Measurements from ENCODE around the gene PLXNC1.

PLXNC1 gene

DNA sequence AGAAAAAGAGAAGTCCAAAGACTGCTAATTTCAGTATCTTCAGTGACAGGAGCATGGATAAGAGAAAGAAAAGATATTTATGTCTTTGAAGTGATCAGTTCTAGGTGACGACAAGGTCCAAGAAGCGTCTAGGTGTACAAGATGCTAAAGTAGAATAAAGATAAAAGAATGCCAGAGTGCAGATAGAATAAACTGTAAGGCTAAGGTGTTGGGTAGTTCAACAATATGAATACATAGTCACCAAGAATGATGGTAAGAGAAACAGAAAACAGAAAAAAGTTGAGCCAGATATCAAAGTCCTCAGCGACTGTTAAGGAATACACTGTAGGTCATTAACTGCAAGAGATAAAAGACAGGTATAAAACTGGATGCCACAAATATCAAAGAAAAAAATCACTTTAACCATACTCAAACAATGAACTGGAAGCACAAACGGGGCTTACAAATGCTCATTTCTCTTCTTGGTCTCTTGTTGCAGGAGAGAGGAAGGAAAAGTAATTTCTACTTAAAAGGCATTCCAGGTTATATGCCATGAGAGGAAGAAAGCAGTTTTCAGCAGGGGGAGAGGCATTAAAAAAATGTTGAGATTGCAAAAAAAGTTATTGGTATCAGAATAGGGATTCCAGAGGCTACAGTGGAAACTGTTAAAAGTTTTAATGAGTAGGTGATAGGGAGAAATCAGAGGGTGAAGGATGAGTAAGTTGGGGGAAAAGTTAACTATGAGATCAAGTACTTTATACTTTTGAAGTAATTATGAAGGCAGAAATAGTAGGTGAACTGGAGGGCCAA is 189.8 kb downstream of the PLXNC1 start (continued):
- TF ChIP-seq HIC1 (tag by site-specific recombination; IDR thresholded peaks at IDR 0.05): no peak
- TF ChIP-seq ZNF175 (tag by site-specific recombination; IDR thresholded peaks at IDR 0.05): no peak
- no peak for TF ChIP-seq ZNF501 (tag by site-specific recombination; IDR thresholded peaks at IDR 0.05)
- no peak for TF ChIP-seq ZNF549 (tag by site-specific recombination; IDR thresholded peaks at IDR 0.05)
- no peak for TF ChIP-seq ZNF555 (tag by site-specific recombination; conservative IDR thresholded peaks at IDR 0.05)
- no peak for TF ChIP-seq ZNF521 (tag by site-specific recombination; IDR thresholded peaks at IDR 0.05)
- TF ChIP-seq ZBTB48 (tag by site-specific recombination; IDR thresholded peaks at IDR 0.05): no peak
- no peak for TF ChIP-seq ZBTB49 (tag by site-specific recombination; IDR thresholded peaks at IDR 0.05; ENCODE audit: low read depth)
- no peak for TF ChIP-seq ZNF701 (tag by site-specific recombination; IDR thresholded peaks at IDR 0.05)
- no peak for TF ChIP-seq ZNF223 (tag by site-specific recombination; IDR thresholded peaks at IDR 0.05)
- no peak for TF ChIP-seq EGR2 (tag by site-specific recombination; IDR thresholded peaks at IDR 0.05; ENCODE audit: low read depth)

DNA sequence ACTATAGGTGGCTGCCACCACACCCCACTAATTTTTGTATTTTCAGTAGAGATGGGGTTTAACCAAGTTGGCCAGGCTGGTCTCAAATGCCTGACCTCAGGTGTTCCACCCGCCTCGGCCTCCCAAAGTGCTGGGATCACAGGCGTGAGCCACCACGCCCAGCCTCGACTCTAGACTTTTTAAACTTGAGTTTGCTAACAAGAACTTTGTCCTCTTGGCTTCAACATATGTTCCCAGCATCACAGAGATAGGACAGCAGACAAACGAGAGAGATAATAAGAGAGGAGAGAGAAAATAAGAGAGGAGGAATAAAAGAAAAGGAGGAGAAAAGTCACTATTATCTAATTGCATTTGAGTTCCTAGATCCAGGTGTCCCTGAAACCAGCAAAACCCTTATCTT is 192.2 kb downstream of the PLXNC1 start:
- Histone ChIP-seq H3K4me1 (ENCODE audit: control insufficient read depth, insufficient read depth, low read length) (no peaks in the 10 kb centered on the region), H3K36me3 (ENCODE audit: control insufficient read depth in 2 of 2, insufficient read depth in 1 of 2, low read length in 2 of 2) (peaks cover 0 to 4% of the 10 kb centered on the region in 2 experiments; a peak in 2 of 3 replicates), H3K9me3 (ENCODE audit: control insufficient read depth, insufficient read depth, low read depth, low read length) (no peaks in the 10 kb centered on the region), H3K4me3 (ENCODE audit: low read depth, low read length) (no peak overlapping the region), H3K27ac (ENCODE audit: extremely low read depth, low read depth, low read length) (no peak overlapping the region)
- ChIA-PET POLR2A (no interaction called here), CTCF (no interaction called here)
- TF ChIP-seq ZSCAN30 (tag by site-specific recombination; IDR thresholded peaks at IDR 0.05) (no peak), GFI1B (tag by site-specific recombination; IDR thresholded peaks at IDR 0.05) (no peak), KLF9 (tag by site-specific recombination; IDR thresholded peaks at IDR 0.05; ENCODE audit: low read depth) (no peak), ZNF623 (tag by site-specific recombination; IDR thresholded peaks at IDR 0.05) (no peak), ZFP37 (tag by site-specific recombination; IDR thresholded peaks at IDR 0.05) (no peak), ZNF2 (tag by site-specific recombination; IDR thresholded peaks at IDR 0.05) (no peak), ZNF501 (tag by site-specific recombination; IDR thresholded peaks at IDR 0.05) (no peak), GLIS1 (tag by site-specific recombination; IDR thresholded peaks at IDR 0.05) (no peak), ZNF184 (tag by site-specific recombination; IDR thresholded peaks at IDR 0.05) (no peak), ZNF426 (tag by site-specific recombination; IDR thresholded peaks at IDR 0.05) (no peak), ZNF292 (tag by site-specific recombination; IDR thresholded peaks at IDR 0.05; ENCODE audit: borderline replicate concordance, low read depth) (no peak), ZEB2 (tag by site-specific recombination; IDR thresholded peaks at IDR 0.05) (no peak), ZFHX2 (tag by site-specific recombination; conservative IDR thresholded peaks at IDR 0.05) (no peak), GLIS2 (tag by site-specific recombination; IDR thresholded peaks at IDR 0.05) (no peak), ZNF600 (tag by site-specific recombination; IDR thresholded peaks at IDR 0.05) (no peak), ZNF513 (tag by site-specific recombination; IDR thresholded peaks at IDR 0.05) (no peak)
- TF ChIP-seq, protein P1, sequence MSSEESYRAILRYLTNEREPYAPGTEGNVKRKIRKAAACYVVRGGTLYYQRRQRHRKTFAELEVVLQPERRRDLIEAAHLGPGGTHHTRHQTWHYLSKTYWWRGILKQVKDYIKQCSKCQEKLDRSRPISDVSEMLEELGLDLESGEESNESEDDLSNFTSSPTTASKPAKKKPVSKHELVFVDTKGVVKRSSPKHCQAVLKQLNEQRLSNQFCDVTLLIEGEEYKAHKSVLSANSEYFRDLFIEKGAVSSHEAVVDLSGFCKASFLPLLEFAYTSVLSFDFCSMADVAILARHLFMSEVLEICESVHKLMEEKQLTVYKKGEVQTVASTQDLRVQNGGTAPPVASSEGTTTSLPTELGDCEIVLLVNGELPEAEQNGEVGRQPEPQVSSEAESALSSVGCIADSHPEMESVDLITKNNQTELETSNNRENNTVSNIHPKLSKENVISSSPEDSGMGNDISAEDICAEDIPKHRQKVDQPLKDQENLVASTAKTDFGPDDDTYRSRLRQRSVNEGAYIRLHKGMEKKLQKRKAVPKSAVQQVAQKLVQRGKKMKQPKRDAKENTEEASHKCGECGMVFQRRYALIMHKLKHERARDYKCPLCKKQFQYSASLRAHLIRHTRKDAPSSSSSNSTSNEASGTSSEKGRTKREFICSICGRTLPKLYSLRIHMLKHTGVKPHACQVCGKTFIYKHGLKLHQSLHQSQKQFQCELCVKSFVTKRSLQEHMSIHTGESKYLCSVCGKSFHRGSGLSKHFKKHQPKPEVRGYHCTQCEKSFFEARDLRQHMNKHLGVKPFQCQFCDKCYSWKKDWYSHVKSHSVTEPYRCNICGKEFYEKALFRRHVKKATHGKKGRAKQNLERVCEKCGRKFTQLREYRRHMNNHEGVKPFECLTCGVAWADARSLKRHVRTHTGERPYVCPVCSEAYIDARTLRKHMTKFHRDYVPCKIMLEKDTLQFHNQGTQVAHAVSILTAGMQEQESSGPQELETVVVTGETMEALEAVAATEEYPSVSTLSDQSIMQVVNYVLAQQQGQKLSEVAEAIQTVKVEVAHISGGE (tag by site-specific recombination; conservative IDR thresholded peaks at IDR 0.05; ENCODE audit: low read depth): no peak

Data from HEK293 (cell line).